GM19455 (cell line): ENCODE data around the gene ISCA1.
A peak's percentile ranks its signal among the peaks of the same experiment; 100 is the strongest.
"Not testable (repeated sequence)": the region's sequence is repeated elsewhere in the genome, so short reads cannot be mapped to it uniquely, and the experiment has no call there.

Experiments
- ATAC-seq: cut with Tn5 transposase; IDR thresholded peaks from one replicate; pipeline ENCODE4 v1.9.1; 2021; ENCODE audit not compliant: unreplicated experiment

ISCA1 gene

GRCh38 chr9:86282077-86282978 lies at the start of gene ISCA1:
Gene ISCA1, minus strand, starts transcription at chr9:86282538. Its CDS starts 80 bp downstream, at chr9:86282458.
- ATAC-seq = peak; percentile 80

- ATAC-seq = no peak
Observed at GRCh38 chr9:86330186-86330585, 47.8 kb upstream of the ISCA1 start.

- no peak for ATAC-seq
Observed at GRCh38 chr9:86329649-86330048, 47.3 kb upstream of the ISCA1 start.

GRCh38 chr9:86328156-86328555 lies 45.8 kb upstream of the ISCA1 start:
- no peak for ATAC-seq

- ATAC-seq = no peak
Observed at GRCh38 chr9:86326536-86326935, 44.2 kb upstream of the ISCA1 start.

- ATAC-seq = no peak
Observed at GRCh38 chr9:86324901-86325300, 42.6 kb upstream of the ISCA1 start.

GRCh38 chr9:86324308-86324707 lies 42.0 kb upstream of the ISCA1 start:
- no peak for ATAC-seq

GRCh38 chr9:86322973-86323644 lies 40.8 kb upstream of the ISCA1 start:
- no peak for ATAC-seq

GRCh38 chr9:86321373-86321772 lies 39.0 kb upstream of the ISCA1 start:
- ATAC-seq = no peak

- no peak for ATAC-seq
Observed at GRCh38 chr9:86318187-86318586, 35.8 kb upstream of the ISCA1 start.

- no peak for ATAC-seq
Observed at GRCh38 chr9:86315078-86315477, 32.7 kb upstream of the ISCA1 start.

GRCh38 chr9:86312959-86313358 lies 30.6 kb upstream of the ISCA1 start:
- not testable (repeated sequence) for ATAC-seq

GRCh38 chr9:86308687-86309086 lies 26.3 kb upstream of the ISCA1 start:
- no peak for ATAC-seq

GRCh38 chr9:86304236-86304730 lies 21.9 kb upstream of the ISCA1 start:
- no peak for ATAC-seq

GRCh38 chr9:86303316-86303975 lies 21.1 kb upstream of the ISCA1 start:
- no peak for ATAC-seq

GRCh38 chr9:86301686-86302085 lies 19.3 kb upstream of the ISCA1 start:
- no peak for ATAC-seq

- no peak for ATAC-seq
Observed at GRCh38 chr9:86300701-86301100, 18.4 kb upstream of the ISCA1 start.

- ATAC-seq = no peak
Observed at GRCh38 chr9:86298873-86299272, 16.5 kb upstream of the ISCA1 start.

GRCh38 chr9:86290341-86290740 lies 8.0 kb upstream of the ISCA1 start:
- ATAC-seq = not testable (repeated sequence)

- no peak for ATAC-seq
Observed at GRCh38 chr9:86288499-86289198, 6.3 kb upstream of the ISCA1 start.

- no peak for ATAC-seq
Observed at GRCh38 chr9:86287013-86287412, 4.7 kb upstream of the ISCA1 start.
